HG02571 (cell line): ENCODE measurements around the gene AGRP.

Source experiments
- ATAC-seq: cut with Tn5 transposase; IDR thresholded peaks from one replicate; pipeline ENCODE4 v1.9.1; 2021; ENCODE audit warnings: mild to moderate bottlenecking, moderate library complexity; ENCODE audit not compliant: unreplicated experiment

The AGRP gene

GRCh38 chr16:67463691-67464090, 19.7 kb downstream of the AGRP start:
- ATAC-seq, result no peak

GRCh38 chr16:67463059-67463458, 20.3 kb downstream of the AGRP start:
- no peak for ATAC-seq

GRCh38 chr16:67462279-67462655, 21.1 kb downstream of the AGRP start:
- no peak for ATAC-seq

DNA sequence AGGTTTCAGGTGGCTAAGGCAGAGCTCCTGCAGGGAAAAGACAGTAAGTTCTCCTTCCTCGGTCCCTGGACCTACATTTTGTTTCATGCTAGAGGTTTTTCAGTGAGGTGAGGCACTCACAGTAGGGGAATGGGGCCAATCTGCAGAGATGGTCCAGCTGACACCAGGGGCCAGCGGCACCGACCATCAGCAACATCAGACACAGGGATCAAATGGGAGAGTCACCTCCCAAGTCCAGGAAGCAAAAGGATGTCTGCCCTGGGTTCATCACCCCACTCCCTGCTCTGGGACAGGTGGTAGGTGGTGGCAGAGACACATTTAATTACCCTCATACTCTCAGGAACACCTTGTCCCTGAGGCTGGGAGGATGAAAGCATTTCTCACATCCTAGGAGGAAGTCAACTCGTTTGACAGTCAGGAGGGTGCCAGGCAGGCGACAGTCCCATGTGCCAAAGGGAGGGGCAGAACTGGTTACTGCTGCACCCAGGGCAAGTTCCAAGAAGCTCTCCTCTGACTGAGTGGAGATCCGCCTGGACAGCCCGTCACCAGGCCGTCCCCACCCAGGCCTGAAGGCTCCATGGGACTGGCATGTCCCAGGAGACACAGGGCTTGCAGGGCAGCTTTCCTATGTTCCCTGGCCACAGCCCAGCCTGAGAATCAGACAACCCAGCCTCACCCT, 21.6 kb downstream of the AGRP start:
- ATAC-seq, result no peak

DNA sequence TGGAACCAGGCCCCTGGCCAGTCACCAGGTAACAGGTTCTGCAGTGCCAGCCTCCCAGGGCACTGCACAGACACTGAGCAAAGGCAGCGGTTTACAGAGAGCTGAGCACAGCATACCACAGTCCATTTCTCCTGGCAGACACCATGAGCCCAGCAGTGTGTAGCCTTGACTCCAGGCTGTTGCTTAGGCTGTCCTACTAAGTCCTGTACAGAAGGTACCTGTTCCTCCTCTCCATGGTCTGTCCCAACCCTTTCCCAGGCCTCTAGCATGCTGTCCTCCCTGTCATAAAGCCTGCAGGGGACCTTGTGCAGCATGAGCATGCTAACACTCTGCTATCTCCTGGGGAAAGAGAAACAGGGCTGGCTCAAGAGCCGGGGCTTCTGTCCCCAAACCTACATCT, 22.4 kb downstream of the AGRP start:
- no peak for ATAC-seq

- no peak for ATAC-seq
These were observed 23.2 kb downstream of the AGRP start for GRCh38 chr16:67460168-67460567.

GRCh38 chr16:67459861-67460150, 23.5 kb downstream of the AGRP start:
- ATAC-seq, result no peak

GRCh38 chr16:67459066-67459860, 24.1 kb downstream of the AGRP start:
- no peak for ATAC-seq

GRCh38 chr16:67458121-67458641, 25.2 kb downstream of the AGRP start:
- ATAC-seq, result no peak

GRCh38 chr16:67457611-67458010, 25.7 kb downstream of the AGRP start:
- ATAC-seq, result no peak

GRCh38 chr16:67456391-67457081, 26.8 kb downstream of the AGRP start:
- no peak for ATAC-seq

GRCh38 chr16:67454852-67455251, 28.5 kb downstream of the AGRP start:
- ATAC-seq, result no peak

DNA sequence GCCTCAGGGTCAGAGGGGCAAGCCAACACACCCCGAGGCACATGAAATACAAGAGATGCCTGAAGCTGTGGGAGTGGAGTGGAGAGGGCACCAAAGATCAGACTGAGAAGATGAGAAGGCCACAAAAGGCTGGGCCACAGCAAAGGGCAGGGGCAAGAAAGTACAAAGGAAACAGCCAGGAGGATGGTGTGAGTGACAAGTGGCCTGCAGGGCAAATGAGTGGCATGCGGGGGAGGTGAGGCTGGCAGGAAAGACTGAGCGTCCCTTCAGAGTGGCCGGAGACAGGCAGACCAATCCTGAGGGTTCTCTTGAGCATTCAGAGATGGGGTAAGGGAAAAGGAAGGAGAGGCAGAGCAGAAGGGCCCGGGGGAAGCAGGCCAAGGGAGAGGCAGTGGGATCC, 29.2 kb downstream of the AGRP start:
- no peak for ATAC-seq

- ATAC-seq, result no peak
These were observed 31.5 kb downstream of the AGRP start for GRCh38 chr16:67451704-67452435.

GRCh38 chr16:67451061-67451703, 32.2 kb downstream of the AGRP start:
- no peak for ATAC-seq

DNA sequence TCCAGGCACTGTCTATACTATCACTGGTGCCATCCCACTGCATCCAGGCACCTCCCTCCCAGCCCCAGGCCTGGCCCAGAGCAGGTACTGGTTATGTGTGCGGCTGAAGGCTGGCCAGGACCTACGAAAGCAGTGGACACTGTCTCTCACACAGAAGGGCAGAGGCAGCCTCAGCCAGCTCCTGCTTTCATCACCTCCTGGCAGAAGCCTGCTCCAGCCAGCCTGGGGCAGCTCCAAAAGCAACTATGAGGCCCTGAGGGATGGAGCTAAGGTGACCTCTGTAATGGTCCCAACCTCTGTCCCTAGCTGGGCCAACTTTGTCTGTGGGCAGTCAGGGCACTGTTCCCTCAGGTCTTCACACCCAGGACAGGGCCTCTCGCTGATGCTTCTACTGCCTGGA, 33.6 kb downstream of the AGRP start:
- no peak for ATAC-seq

DNA sequence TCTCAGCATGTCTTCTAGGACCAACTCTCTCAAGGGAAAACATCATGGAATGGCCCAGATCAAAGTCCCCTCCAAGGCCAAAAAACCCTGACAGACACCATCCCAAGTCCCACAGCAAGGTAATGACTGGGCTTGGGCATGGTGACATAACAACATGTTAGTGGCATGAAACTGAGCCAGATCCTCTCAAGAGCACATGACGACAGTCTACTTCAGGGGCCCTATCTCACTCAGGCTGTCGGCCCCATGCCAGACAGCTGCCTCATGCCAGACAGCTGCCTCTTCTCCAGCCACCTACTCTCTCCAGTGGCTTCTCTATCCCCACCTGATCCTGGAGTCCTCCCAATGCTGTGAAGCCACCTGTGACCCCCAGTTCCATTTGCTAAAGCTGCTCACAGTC, 34.0 kb downstream of the AGRP start:
- ATAC-seq, result no peak

DNA sequence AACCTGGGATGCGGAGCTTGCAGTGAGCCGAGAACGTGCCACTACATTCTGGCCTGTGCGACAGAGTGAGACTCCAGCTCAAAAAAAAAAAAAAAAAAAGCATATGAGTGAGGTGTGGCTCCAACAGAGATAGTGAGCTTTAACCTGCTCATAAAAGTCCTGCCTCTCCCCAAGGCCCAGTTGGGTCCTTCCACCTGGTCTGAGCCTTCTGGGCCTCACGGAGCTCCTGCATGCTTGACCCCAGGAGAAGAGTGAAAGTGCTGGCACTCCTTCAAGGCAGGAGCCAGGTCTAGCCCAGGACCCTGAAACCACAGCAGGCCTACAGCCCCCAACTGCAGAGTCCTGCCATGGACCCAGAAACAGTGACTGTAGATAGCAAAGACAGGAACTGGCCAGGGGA, 34.8 kb downstream of the AGRP start:
- ATAC-seq, result no peak

DNA sequence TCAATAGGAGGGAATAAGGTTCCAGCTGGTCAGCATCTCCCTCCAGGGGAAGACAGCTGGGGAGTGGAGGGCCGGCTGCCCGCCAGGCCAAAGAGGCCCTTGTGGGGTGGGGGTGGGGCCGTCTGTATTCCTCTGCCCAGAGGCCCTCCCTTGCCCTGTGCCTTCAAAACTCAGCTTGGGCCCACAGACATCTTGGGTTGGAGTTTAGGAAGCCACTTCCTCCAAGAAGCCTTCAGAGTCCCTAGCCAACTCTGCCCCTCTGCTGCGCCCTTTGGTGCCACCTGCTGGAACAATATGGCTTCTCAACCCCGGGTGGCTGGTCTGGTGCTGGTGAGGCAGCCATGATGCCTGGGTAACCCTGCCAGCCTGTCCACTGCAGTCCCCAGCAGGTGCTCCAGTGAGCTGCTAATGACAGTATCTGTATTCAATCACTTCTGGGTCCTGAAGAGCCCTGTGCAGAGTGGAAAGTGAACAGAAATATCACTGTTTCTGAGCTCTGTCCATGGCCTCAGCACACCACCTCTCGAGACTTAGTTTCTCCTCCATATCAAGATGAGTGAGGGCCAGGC, 35.8 kb downstream of the AGRP start:
- ATAC-seq, result no peak

DNA sequence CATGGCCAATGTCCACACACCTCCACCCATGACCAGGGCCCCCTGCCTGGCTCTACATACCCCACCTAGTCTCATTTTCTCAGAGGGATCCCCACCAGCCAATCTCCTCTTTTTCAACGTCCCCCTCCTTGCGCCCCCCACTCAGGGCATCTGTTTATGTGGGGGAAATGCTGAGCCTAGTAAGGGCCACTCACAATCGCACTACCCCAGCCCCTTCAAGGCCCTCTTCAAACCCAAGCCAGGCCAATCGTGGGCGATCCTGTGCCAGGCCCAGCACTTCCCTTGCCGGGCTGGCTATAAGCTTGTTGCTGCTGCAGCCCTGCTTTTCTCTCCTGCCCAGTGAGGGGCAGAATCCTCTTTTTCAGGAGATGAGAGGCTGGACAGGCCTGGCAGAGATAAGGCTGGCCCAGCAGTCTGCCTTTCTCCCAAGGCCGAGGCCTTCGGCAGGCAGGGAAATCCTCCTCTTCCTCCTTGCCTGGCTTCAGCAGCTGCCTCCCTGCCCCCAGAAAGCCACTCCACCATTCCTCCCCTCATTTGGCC, 36.3 kb downstream of the AGRP start:
- no peak for ATAC-seq
